HepG2 (cell line): ENCODE measurements around the gene AKTIP.

ENCODE experiments used
- CTCF ChIP-seq: sonication (generic); formaldehyde crosslinking; IDR thresholded peaks from 2 replicates; pipeline ENCODE4 v1.5.0; 2020; ENCODE audit warnings: mild to moderate bottlenecking, missing genetic modification reagents, moderate library complexity
- GATAD2A ChIP-seq: IDR thresholded peaks from 2 replicates; pipeline ENCODE4 v1.6.1; 2016
- GTF2F1 ChIP-seq: fragments of 150-350 bp; IDR thresholded peaks from 2 replicates; pipeline ENCODE4 v1.6.1; 2014; ENCODE audit warnings: low read length
- IKZF1 ChIP-seq: fragments of 450-650 bp; IDR thresholded peaks from 2 replicates; pipeline ENCODE4 v1.7.1; 2016
- NFIC ChIP-seq: IDR thresholded peaks from 2 replicates; pipeline ENCODE4 v1.6.1; 2012; ENCODE audit warnings: mild to moderate bottlenecking, low read length, inconsistent platforms
- RELA ChIP-seq: sonication (generic); formaldehyde crosslinking; IDR thresholded peaks from 2 replicates; pipeline ENCODE4 v1.4.0; 2020; ENCODE audit warnings: missing genetic modification reagents
- SUZ12 ChIP-seq: fragments of 150-350 bp; IDR thresholded peaks from 2 replicates; pipeline ENCODE4 v1.6.1; 2014; ENCODE audit warnings: low read depth, low read length
- TCF7 ChIP-seq: sonication (generic); IDR thresholded peaks from 2 replicates; pipeline ENCODE4 v1.6.1; 2016; ENCODE audit warnings: antibody characterized with exemption, low read depth
- TOPORS ChIP-seq: sonication (generic); formaldehyde crosslinking; IDR thresholded peaks from 2 replicates; pipeline ENCODE4 v1.8.0; 2023; ENCODE audit warnings: mild to moderate bottlenecking, missing genetic modification reagents
- TP53 ChIP-seq: sonication (generic); formaldehyde crosslinking; conservative IDR thresholded peaks from 2 replicates; pipeline ENCODE4 v1.4.0; 2020; ENCODE audit warnings: missing genetic modification reagents
- ZKSCAN1 ChIP-seq: fragments of 150-350 bp; IDR thresholded peaks from 2 replicates; pipeline ENCODE4 v1.6.1; 2014; ENCODE audit warnings: low read length
- ZNF552 ChIP-seq: sonication (generic); formaldehyde crosslinking; IDR thresholded peaks from 2 replicates; pipeline ENCODE4 v1.9.0; 2022; ENCODE audit warnings: missing genetic modification reagents, mild to moderate bottlenecking, borderline replicate concordance
- ZNF646 ChIP-seq: sonication (generic); formaldehyde crosslinking; IDR thresholded peaks from 2 replicates; pipeline ENCODE4 v1.9.0; 2021; ENCODE audit warnings: mild to moderate bottlenecking, missing genetic modification reagents
- ZNF816 ChIP-seq: sonication (generic); formaldehyde crosslinking; IDR thresholded peaks from 2 replicates; pipeline ENCODE4 v1.8.0; 2022; ENCODE audit warnings: missing genetic modification reagents, mild to moderate bottlenecking, borderline replicate concordance

GRCh38 chr16:53542283-53542682, 39.3 kb upstream of the AKTIP start:
- TF ChIP-seq NFIC (no peak), TCF7 (no peak), SUZ12 (no peak), IKZF1 (no peak), TP53 (CRISPR knock-in tag) (no peak), TOPORS (CRISPR knock-in tag) (no peak), CTCF (CRISPR knock-in tag) (no peak), GATAD2A (CRISPR knock-in tag) (no peak), ZKSCAN1 (no peak), GTF2F1 (no peak), ZNF552 (no peak), RELA (CRISPR knock-in tag) (no peak), ZNF646 (no peak), ZNF816 (CRISPR knock-in tag) (no peak)
